ENCODE results near the gene OLA1.

Gene OLA1

GRCh38 chr2:174145827-174146226 is 102.5 kb downstream of the OLA1 start:
- H3K4me1 ChIP-seq: no peaks in the 10 kb centered on the region
- H3K4me2 ChIP-seq (ENCODE audit: low read length): no peak overlapping the region
- H3K9me3 ChIP-seq (ENCODE audit: control insufficient read depth, low read length): no peaks in the 10 kb centered on the region
- no peak overlapping the region for H3K9ac ChIP-seq
- TF ChIP-seq CTCF (IDR thresholded peaks at IDR 0.05): no peak
- H3K27ac ChIP-seq: no peak overlapping the region
- H3K36me3 ChIP-seq (ENCODE audit: control insufficient read depth, insufficient read depth, low read length): no peaks in the 10 kb centered on the region
- H3K4me3 ChIP-seq (ENCODE audit: low read depth, low read length): no peak overlapping the region
- H2AFZ ChIP-seq: no peak overlapping the region
- H3K79me2 ChIP-seq: peaks cover 8% of the 10 kb centered on the region
- no peaks in the 10 kb centered on the region for H3K27me3 ChIP-seq (ENCODE audit: control insufficient read depth, insufficient read depth, low read length)

GRCh38 chr2:174142290-174142689 is 106.0 kb downstream of the OLA1 start:
- Histone ChIP-seq H3K27me3 (ENCODE audit: control insufficient read depth, insufficient read depth, low read length) (no peaks in the 10 kb centered on the region), H2AFZ (no peak overlapping the region), H3K27ac (no peak overlapping the region), H3K79me2 (peaks cover 8% of the 10 kb centered on the region), H3K4me2 (ENCODE audit: low read length) (no peak overlapping the region), H3K4me3 (ENCODE audit: low read depth, low read length) (no peak overlapping the region), H3K9me3 (ENCODE audit: control insufficient read depth, low read length) (no peaks in the 10 kb centered on the region), H3K9ac (no peak overlapping the region), H3K4me1 (no peaks in the 10 kb centered on the region), H3K36me3 (ENCODE audit: control insufficient read depth, insufficient read depth, low read length) (no peaks in the 10 kb centered on the region)
- no peak for TF ChIP-seq CTCF (IDR thresholded peaks at IDR 0.05)

GRCh38 chr2:174138161-174138560 is 110.2 kb downstream of the OLA1 start:
- no peaks in the 10 kb centered on the region for H3K36me3 ChIP-seq (ENCODE audit: control insufficient read depth, insufficient read depth, low read length)
- no peak overlapping the region for H3K4me2 ChIP-seq (ENCODE audit: low read length)
- H3K27me3 ChIP-seq (ENCODE audit: control insufficient read depth, insufficient read depth, low read length): no peaks in the 10 kb centered on the region
- H3K4me3 ChIP-seq (ENCODE audit: low read depth, low read length): no peak overlapping the region
- no peaks in the 10 kb centered on the region for H3K79me2 ChIP-seq
- H3K9ac ChIP-seq: no peak overlapping the region
- H3K9me3 ChIP-seq (ENCODE audit: control insufficient read depth, low read length): no peaks in the 10 kb centered on the region
- H2AFZ ChIP-seq: no peak overlapping the region
- no peak overlapping the region for H3K27ac ChIP-seq
- H3K4me1 ChIP-seq: no peaks in the 10 kb centered on the region
- no peak for TF ChIP-seq CTCF (IDR thresholded peaks at IDR 0.05)

- Histone ChIP-seq H3K27me3 (ENCODE audit: control insufficient read depth, insufficient read depth, low read length) (no peaks in the 10 kb centered on the region), H3K79me2 (no peaks in the 10 kb centered on the region), H3K4me2 (ENCODE audit: low read length) (no peak overlapping the region), H3K36me3 (ENCODE audit: control insufficient read depth, insufficient read depth, low read length) (no peaks in the 10 kb centered on the region), H3K4me3 (ENCODE audit: low read depth, low read length) (no peak overlapping the region), H3K9me3 (ENCODE audit: control insufficient read depth, low read length) (no peaks in the 10 kb centered on the region), H3K9ac (no peak overlapping the region), H2AFZ (no peak overlapping the region), H3K4me1 (no peaks in the 10 kb centered on the region), H3K27ac (no peak overlapping the region)
- TF ChIP-seq CTCF (IDR thresholded peaks at IDR 0.05): no peak
Measured at GRCh38 chr2:174135981-174136380, 112.4 kb downstream of the OLA1 start.

GRCh38 chr2:174125090-174125489 is 123.2 kb downstream of the OLA1 start:
- no peaks in the 10 kb centered on the region for H3K9me3 ChIP-seq (ENCODE audit: control insufficient read depth, low read length)
- no peak overlapping the region for H3K27ac ChIP-seq
- H3K4me1 ChIP-seq: no peaks in the 10 kb centered on the region
- no peak overlapping the region for H3K4me3 ChIP-seq (ENCODE audit: low read depth, low read length)
- no peak overlapping the region for H2AFZ ChIP-seq
- no peak overlapping the region for H3K9ac ChIP-seq
- H3K4me2 ChIP-seq (ENCODE audit: low read length): no peak overlapping the region
- H3K36me3 ChIP-seq (ENCODE audit: control insufficient read depth, insufficient read depth, low read length): no peaks in the 10 kb centered on the region
- H3K79me2 ChIP-seq: no peaks in the 10 kb centered on the region
- no peaks in the 10 kb centered on the region for H3K27me3 ChIP-seq (ENCODE audit: control insufficient read depth, insufficient read depth, low read length)
- no peak for TF ChIP-seq CTCF (IDR thresholded peaks at IDR 0.05)

All from parathyroid adenoma (tissue), 2 donors.